NCI-H226 (cell line): ENCODE measurements around the gene SEPTIN12.

ENCODE experiments used
- DNase-seq: peaks from one replicate; pipeline ENCODE4 v3.0.0-alpha.2; 2015

Gene SEPTIN12, protein sequence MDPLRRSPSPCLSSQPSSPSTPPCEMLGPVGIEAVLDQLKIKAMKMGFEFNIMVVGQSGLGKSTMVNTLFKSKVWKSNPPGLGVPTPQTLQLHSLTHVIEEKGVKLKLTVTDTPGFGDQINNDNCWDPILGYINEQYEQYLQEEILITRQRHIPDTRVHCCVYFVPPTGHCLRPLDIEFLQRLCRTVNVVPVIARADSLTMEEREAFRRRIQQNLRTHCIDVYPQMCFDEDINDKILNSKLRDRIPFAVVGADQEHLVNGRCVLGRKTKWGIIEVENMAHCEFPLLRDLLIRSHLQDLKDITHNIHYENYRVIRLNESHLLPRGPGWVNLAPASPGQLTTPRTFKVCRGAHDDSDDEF

GRCh38 chr16:4787627-4788482 is at the start of gene SEPTIN12:
TSS of gene SEPTIN12 (minus strand) at chr16:4788345. CDS start at chr16:4787645, 700 bp downstream.
- no peak for DNase-seq

DNA sequence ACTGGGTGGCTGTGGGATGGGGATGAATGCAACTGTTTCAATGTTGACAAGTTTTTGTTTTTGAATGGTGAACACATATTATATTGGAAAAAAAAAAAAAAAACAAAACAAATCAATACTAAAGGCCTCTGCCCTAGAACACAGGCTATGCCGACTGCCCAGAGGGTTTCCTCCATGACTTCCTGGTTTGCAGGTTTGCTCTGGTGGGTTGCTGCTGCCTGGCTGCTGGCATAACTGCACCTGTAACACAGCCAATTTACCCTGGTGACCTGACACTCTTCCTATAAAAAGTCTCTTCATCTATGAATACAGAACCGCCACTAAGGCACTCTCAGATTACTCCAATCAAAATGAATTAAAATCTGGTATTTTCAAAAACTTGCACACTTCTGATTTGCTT is 48.6 kb upstream of the SEPTIN12 start:
- no peak for DNase-seq

GRCh38 chr16:4833584-4833983 is 45.4 kb upstream of the SEPTIN12 start:
- no peak for DNase-seq

GRCh38 chr16:4832698-4833343 is 44.7 kb upstream of the SEPTIN12 start:
- no peak for DNase-seq

GRCh38 chr16:4831616-4832015 is 43.5 kb upstream of the SEPTIN12 start:
- no peak for DNase-seq

DNA sequence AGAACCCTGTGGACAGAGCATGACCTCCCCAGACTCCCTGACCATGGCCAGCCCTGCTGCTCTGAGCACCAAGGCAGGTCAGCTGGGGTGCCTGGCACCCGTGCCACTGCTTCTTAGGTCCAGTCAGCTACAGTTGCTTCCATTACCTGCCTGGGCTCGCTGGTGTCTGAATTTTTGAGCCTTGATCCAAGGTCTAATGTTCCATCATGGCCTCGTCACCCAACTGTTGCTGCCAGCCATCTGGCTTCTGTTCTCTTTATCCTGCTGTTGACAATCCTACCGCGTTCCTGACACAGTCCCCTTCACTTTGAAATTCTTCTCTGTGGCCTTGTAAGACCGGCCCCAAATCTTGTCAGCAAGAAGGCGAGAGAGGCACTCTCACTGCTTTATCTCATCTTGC is 42.3 kb upstream of the SEPTIN12 start:
- no peak for DNase-seq

GRCh38 chr16:4828567-4829321 is 40.6 kb upstream of the SEPTIN12 start:
- DNase-seq = no peak

DNA sequence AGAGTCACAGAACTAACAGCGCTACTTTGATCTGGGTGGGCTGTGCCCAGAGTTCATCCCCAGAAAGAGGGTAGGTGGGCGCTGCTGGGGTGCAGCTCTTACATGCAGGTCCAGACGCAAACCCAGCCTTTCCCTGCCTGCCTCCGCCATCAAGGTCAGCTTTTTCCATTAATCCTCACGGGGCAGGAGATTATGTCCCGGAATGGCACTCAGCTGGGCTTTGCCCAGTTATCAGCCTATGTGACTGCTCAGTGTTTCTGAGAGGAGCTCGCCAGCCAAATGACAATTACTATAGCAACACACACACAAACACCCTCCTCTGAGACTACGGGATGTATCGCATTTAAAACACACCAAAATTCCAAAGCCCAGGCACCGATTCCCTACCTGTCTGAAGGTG is 38.8 kb upstream of the SEPTIN12 start:
- no peak for DNase-seq

DNA sequence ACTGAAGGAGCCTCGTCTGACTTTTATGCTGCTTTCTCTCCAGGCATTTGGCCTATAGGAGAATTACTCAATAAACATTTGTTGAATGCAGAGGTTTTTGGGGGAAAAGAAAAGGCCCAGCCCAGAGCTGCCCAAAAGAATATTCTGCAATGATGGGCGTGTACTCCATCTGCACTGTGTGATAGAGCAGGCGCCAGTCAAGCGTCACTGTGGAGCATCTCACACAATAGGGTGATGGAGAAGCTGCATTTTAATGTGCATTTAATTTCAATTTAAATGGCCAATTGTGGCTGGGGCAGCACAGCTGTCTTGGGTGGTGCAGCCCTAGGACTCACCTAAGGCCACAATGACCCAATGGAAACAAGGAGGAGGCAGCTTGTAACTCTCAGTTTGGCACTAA is 38.4 kb upstream of the SEPTIN12 start:
- DNase-seq = no peak

- DNase-seq = no peak
These were observed 37.1 kb upstream of the SEPTIN12 start for GRCh38 chr16:4825196-4825595.

DNA sequence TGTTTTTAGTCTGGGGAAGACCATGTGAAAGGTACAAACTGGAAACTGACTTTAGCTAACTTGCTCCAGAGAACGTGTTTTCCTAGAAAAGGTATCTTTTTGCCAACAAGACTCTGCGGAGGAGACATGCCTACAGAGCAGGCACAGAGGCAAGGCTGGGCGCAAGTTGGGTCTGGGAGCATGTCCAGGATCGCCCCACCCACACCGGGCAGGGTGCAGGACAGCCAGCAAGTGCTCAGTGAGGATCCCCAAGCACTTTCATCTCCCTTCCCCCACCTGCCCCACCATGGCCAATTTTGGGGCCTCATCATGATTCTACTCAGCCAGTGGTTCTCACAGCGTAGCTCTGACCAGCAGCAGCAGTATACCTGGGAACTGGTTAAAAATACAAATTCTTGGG is 32.5 kb upstream of the SEPTIN12 start:
- DNase-seq = no peak

DNA sequence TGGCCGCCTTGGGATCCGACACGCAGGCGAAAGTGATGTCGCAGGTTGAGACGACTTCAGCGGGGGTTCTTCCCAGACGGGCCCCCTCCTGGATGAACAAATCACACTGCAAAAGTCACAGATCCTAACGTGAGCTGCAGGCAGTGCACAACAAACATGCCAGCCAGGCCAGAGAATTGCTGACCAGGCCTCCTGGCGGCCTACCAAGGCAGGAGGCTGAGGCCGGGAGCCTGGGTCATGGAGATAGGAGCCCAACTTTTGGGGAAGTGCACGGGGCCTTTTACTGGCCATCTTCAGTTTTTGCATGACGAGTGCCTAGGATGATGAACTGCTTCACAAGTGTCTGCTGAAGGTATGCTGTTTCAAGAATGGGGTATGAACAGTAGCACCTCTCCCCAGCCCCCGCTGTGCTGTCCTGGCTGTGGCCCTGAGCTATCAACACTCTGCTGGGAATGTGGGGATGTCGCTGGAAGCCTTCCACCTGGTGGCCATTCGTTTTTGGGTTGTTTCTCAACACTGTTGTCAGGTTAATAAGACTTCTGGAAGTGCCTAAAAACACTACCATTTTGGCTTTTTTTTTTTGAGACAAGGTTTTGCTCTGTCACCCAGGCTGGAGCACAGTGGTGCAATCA is 26.5 kb upstream of the SEPTIN12 start:
- no peak for DNase-seq

- DNase-seq = no peak
These were observed 25.9 kb upstream of the SEPTIN12 start for GRCh38 chr16:4814046-4814445.

- DNase-seq = no peak
These were observed 25.3 kb upstream of the SEPTIN12 start for GRCh38 chr16:4813251-4814003.

DNA sequence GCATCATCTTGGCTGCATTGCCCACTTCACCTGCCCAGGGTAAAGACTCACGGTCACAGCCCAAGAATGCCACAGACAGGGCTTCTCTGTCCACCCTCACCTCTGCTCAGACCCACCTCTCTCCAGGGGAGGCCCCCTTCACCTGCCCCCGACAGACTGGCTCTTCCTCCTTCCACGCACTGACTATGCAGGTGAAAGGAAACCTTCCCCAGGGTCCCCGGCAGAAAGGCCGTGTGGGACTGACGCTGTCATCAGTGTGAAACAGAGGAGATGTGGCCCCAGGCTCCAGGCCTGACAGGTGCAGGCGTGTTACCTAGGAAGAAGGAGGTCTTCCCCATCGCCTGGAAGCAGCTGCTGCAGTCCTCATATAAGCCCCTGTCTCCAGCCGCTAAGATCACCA is 23.6 kb upstream of the SEPTIN12 start:
- DNase-seq = no peak

- no peak for DNase-seq
These were observed 23.1 kb upstream of the SEPTIN12 start for GRCh38 chr16:4811242-4811641.

GRCh38 chr16:4806280-4806679 is 18.1 kb upstream of the SEPTIN12 start:
- no peak for DNase-seq

DNA sequence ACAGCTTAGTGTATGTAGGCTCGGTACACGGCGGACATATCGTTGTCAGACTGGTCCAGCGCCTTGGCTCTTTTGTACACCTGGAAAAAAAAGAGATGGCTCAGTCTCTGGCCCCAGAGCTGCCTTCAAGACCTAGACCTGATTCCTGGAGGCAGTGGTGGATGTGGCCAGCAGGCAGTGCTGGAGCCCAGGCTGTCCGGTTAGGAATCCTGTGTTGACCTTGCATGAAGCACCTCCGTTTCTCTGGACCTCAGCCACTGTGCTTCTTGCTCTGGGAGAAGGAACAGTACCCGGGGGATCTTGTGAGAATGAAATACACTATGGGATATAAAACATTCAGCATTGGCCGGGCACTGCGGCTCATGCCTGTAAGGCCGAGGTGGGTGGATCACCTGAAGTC is 17.1 kb upstream of the SEPTIN12 start:
- no peak for DNase-seq

DNA sequence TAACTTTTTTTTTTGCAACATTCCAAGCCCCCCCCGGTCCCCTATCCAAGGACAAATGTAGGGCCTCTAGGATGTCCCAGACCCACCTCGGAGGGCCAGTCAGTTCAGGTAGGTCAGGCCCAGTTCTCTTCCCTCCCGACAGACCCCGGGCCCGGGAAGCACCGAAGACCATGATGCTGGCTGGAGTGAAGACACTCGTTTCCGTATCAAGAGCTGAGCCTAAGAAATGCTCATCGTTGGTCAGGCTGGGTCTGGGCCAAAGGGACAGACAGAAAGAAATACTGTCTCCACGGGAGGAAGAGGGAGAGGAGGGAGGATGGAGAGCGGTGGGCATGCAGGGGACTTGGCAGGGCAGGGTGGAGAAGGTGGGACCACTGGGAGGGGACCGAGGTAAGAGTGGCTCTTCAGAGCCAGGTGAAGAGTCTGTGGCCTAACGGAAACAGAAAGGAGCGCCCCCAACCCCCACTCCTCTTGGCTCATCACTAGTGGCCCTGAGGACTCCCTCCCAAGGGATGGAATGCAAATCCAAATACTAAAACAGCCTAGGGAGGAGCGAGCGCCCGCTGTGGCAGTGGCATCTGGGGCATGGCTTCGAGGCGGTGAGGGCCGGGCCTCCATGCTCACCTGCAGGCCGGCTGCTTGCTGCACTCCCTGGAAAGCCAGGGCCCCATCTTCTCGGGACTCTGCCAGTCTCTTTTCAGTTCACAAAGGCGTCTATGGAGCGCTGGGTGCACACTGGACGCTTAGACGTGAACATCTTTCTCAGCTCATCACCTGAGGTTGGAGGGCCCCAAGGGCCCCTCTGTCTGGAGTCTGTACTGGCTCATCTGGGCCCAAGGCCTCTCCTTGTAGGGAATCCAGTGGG is 16.0 kb upstream of the SEPTIN12 start:
- DNase-seq = no peak

- DNase-seq = no peak
These were observed 15.3 kb upstream of the SEPTIN12 start for GRCh38 chr16:4803401-4803844.
